Measurements from ENCODE around the gene MACROD2. TPM values are rescaled to one million over a fixed set of nuclear protein-coding genes. Genes with fewer than 3 reads are reported as not detected.

MACROD2 gene
- total and polyA plus RNA-seq, 11 donors = 0.54 to 5.4 (median 2.4) TPM

- Histone ChIP-seq H3K27ac (no peak overlapping the region), H3K4me1 (no peaks in the 10 kb centered on the region), H3K4me3 (no peak overlapping the region), H3K36me3 (no peaks in the 10 kb centered on the region), H3K9me3 (no peaks in the 10 kb centered on the region), H3K27me3 (no peaks in the 10 kb centered on the region)
- WGBS, 4 donors = 21 to 36% (median 23%) methylated on average over 1 of the region's 1 CpG
- TF ChIP-seq CTCF (IDR thresholded peaks at IDR 0.05) = no peak
- no peak for TF ChIP-seq POLR2A (IDR thresholded peaks at IDR 0.05)
- ATAC-seq (no peak), DNase-seq (no peak)
- intact Hi-C loops (cut with DNase I) = no loop called here
Measured at GRCh38 chr20:14344746-14345145, 349.4 kb downstream of the MACROD2 start.

DNA sequence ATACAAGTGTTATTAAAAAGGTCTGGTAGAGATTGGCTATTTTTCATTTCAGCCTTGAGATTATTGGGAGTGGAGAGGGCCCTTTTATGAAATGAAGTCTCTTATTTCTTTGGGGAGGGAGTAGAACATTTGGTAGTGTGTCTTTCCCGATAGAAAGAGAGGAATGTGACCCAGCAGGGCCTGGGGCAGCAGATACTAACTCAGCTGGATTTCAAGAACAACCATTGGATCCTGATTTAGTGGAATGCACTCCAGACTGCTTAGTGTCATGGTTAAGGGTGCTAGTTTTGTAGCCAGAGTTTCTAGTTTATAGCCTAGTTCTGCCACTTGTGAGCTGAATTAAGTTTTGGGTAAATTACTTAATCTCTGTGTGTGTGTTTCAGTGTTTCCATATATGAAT lies 360.5 kb downstream of the MACROD2 start:
- Histone ChIP-seq H3K27ac (no peak overlapping the region), H3K36me3 (no peaks in the 10 kb centered on the region), H3K27me3 (no peaks in the 10 kb centered on the region), H3K4me1 (no peaks in the 10 kb centered on the region), H3K9me3 (peaks cover 0 to 5% (median 0%) of the 10 kb centered on the region in 12 donors), H3K4me3 (no peak overlapping the region)
- intact Hi-C loops (cut with DNase I) = no loop called here
- DNase-seq (no peak), ATAC-seq (no peak)
- 10 to 39% (median 27%) methylated on average over 1 of the region's 1 CpG for WGBS, 4 donors
- TF ChIP-seq POLR2A (IDR thresholded peaks at IDR 0.05) (no peak), CTCF (IDR thresholded peaks at IDR 0.05) (no peak)

GRCh38 chr20:14360416-14360815 lies 365.1 kb downstream of the MACROD2 start:
- no peak for TF ChIP-seq CTCF (IDR thresholded peaks at IDR 0.05)
- TF ChIP-seq POLR2A (IDR thresholded peaks at IDR 0.05) = no peak
- intact Hi-C loops (cut with DNase I) = no loop called here

GRCh38 chr20:14361509-14362345 lies 366.4 kb downstream of the MACROD2 start:
- H3K4me1 ChIP-seq = no peaks in the 10 kb centered on the region
- intact Hi-C loops (cut with DNase I) = no loop called here
- no peaks in the 10 kb centered on the region for H3K36me3 ChIP-seq
- ATAC-seq (no peak), DNase-seq (no peak)
- 81 to 91% (median 88%) methylated on average over 3 of the region's 3 CpGs for WGBS, 4 donors
- H3K4me3 ChIP-seq = no peak overlapping the region
- TF ChIP-seq POLR2A (IDR thresholded peaks at IDR 0.05) = no peak
- no peak for TF ChIP-seq CTCF (IDR thresholded peaks at IDR 0.05)
- H3K9me3 ChIP-seq = peaks cover 0 to 26% (median 0%) of the 10 kb centered on the region in 12 donors
- H3K27me3 ChIP-seq = no peaks in the 10 kb centered on the region
- H3K27ac ChIP-seq = no peak overlapping the region

More at GRCh38 chr20:14360416-14360815, 365.1 kb downstream of the MACROD2 start:
- ATAC-seq = no peak
- H3K4me3 ChIP-seq = no peak overlapping the region
- H3K27ac ChIP-seq = no peak overlapping the region
- DNase-seq = no peak
- peaks cover 0 to 13% (median 0%) of the 10 kb centered on the region in 12 donors for H3K9me3 ChIP-seq
- H3K27me3 ChIP-seq = no peaks in the 10 kb centered on the region
- H3K4me1 ChIP-seq = no peaks in the 10 kb centered on the region
- no peaks in the 10 kb centered on the region for H3K36me3 ChIP-seq
